ENCODE measurements around the gene PLCB4.

PLCB4 gene

GRCh38 chr20:9399322-9399721 is 330.4 kb downstream of the PLCB4 start:
- H3K27ac ChIP-seq (replicated peaks): no peak overlapping the region
- DNase-seq (ENCODE audit: low read depth in 1 of 2, low spot score in 1 of 2): no peak

GRCh38 chr20:9400171-9401025 is 331.5 kb downstream of the PLCB4 start:
- no peak for TF ChIP-seq CTCF (IDR thresholded peaks at IDR 0.05; ENCODE audit: insufficient read depth, low read length)
- no peak for TF ChIP-seq SPI1 (IDR thresholded peaks at IDR 0.05; ENCODE audit: borderline replicate concordance, low read depth)
- TF ChIP-seq REST (IDR thresholded peaks at IDR 0.05; ENCODE audit: insufficient replicate concordance, low read depth): no peak
- TF ChIP-seq GABPA (IDR thresholded peaks at IDR 0.05; ENCODE audit: low read depth): no peak
- TF ChIP-seq POLR2AphosphoS5 (IDR thresholded peaks at IDR 0.05; ENCODE audit: low read depth): no peak
- H3K4me3 ChIP-seq (replicated peaks; ENCODE audit: insufficient read depth, low read length): no peak overlapping the region
- no peak for DNase-seq (ENCODE audit: low read depth in 1 of 2, low spot score in 1 of 2)
- no peak overlapping the region for H3K27ac ChIP-seq (replicated peaks)
- H3K27me3 ChIP-seq (ENCODE audit: insufficient read depth, poor library complexity, severe bottlenecking): no peaks in the 10 kb centered on the region

More at GRCh38 chr20:9399322-9399721, 330.4 kb downstream of the PLCB4 start:
- TF ChIP-seq SPI1 (IDR thresholded peaks at IDR 0.05; ENCODE audit: borderline replicate concordance, low read depth) (no peak), GABPA (IDR thresholded peaks at IDR 0.05; ENCODE audit: low read depth) (no peak), CTCF (IDR thresholded peaks at IDR 0.05; ENCODE audit: insufficient read depth, low read length) (no peak), POLR2AphosphoS5 (IDR thresholded peaks at IDR 0.05; ENCODE audit: low read depth) (no peak), REST (IDR thresholded peaks at IDR 0.05; ENCODE audit: insufficient replicate concordance, low read depth) (no peak)
- Histone ChIP-seq H3K27me3 (ENCODE audit: insufficient read depth, poor library complexity, severe bottlenecking) (no peaks in the 10 kb centered on the region), H3K4me3 (replicated peaks; ENCODE audit: insufficient read depth, low read length) (no peak overlapping the region)

- TF ChIP-seq GABPA (IDR thresholded peaks at IDR 0.05; ENCODE audit: low read depth): no peak
- no peak for TF ChIP-seq CTCF (IDR thresholded peaks at IDR 0.05; ENCODE audit: insufficient read depth, low read length)
- no peak for TF ChIP-seq REST (IDR thresholded peaks at IDR 0.05; ENCODE audit: insufficient replicate concordance, low read depth)
- TF ChIP-seq SPI1 (IDR thresholded peaks at IDR 0.05; ENCODE audit: borderline replicate concordance, low read depth): no peak
- no peak for TF ChIP-seq POLR2AphosphoS5 (IDR thresholded peaks at IDR 0.05; ENCODE audit: low read depth)
- Histone ChIP-seq H3K27me3 (ENCODE audit: insufficient read depth, poor library complexity, severe bottlenecking) (no peaks in the 10 kb centered on the region), H3K27ac (replicated peaks) (no peak overlapping the region), H3K4me3 (replicated peaks; ENCODE audit: insufficient read depth, low read length) (no peak overlapping the region)
- peak in 1 of 2 experiments; percentile 61 for DNase-seq (ENCODE audit: low read depth in 1 of 2, low spot score in 1 of 2)
These were observed 332.5 kb downstream of the PLCB4 start for GRCh38 chr20:9401371-9401770.
